Mesenchymal stem cell (in vitro differentiated cells and primary cell): Measurements from ENCODE around the gene TMEM50B.
A peak's percentile ranks its signal among the peaks of the same experiment; 100 is the strongest.

ENCODE experiments used
- DNase-seq: peaks from one replicate; pipeline ENCODE4 v3.0.0-alpha.2; 2013
- H2AFZ ChIP-seq: one replicate; pipeline ENCODE4 v1.6.1; 2013; ENCODE audit warnings: low read depth, mild to moderate bottlenecking, control low read depth, inconsistent platforms, low read length, moderate library complexity
- H2AK5ac ChIP-seq: 2 replicates; pipeline ENCODE4 v1.6.1; 2013; ENCODE audit warnings: low read length, moderate library complexity, mild to moderate bottlenecking, inconsistent platforms; ENCODE audit not compliant: severe bottlenecking
- H2BK120ac ChIP-seq: one replicate; pipeline ENCODE4 v1.6.1; 2013; ENCODE audit warnings: low read depth, mild to moderate bottlenecking, inconsistent platforms, low read length, moderate library complexity
- H2BK12ac ChIP-seq, 2 experiments: one replicate each; pipeline ENCODE4 v1.6.1; 2013; ENCODE audit warnings: inconsistent platforms in 2 of 2, low read length in 2 of 2, mild to moderate bottlenecking in 2 of 2, moderate library complexity in 2 of 2, control low read depth in 1 of 2
- H2BK15ac ChIP-seq: one replicate; pipeline ENCODE4 v1.6.1; 2013; ENCODE audit warnings: mild to moderate bottlenecking, low read depth, inconsistent platforms; ENCODE audit not compliant: poor library complexity, severe bottlenecking
- H2BK5ac ChIP-seq: 2 replicates; pipeline ENCODE4 v1.6.1; 2013; ENCODE audit warnings: low read depth, mild to moderate bottlenecking, low read length, control low read depth, inconsistent platforms; ENCODE audit not compliant: poor library complexity, severe bottlenecking
- H3K14ac ChIP-seq, 2 experiments: one replicate each; pipeline ENCODE4 v1.6.1; 2013; ENCODE audit warnings: inconsistent platforms in 2 of 2, low read length in 2 of 2, control low read depth in 1 of 2, mild to moderate bottlenecking in 1 of 2, moderate library complexity in 1 of 2
- H3K18ac ChIP-seq, 2 experiments: one replicate each; pipeline ENCODE4 v1.6.1; 2013; ENCODE audit warnings: inconsistent platforms in 2 of 2, low read length in 2 of 2, control low read depth in 1 of 2, low read depth in 1 of 2, mild to moderate bottlenecking in 1 of 2
- H3K23ac ChIP-seq, 2 experiments: one replicate each; pipeline ENCODE4 v1.6.1; 2013; ENCODE audit warnings: inconsistent platforms in 2 of 2, low read length in 2 of 2, mild to moderate bottlenecking in 2 of 2, moderate library complexity in 2 of 2, control low read depth in 1 of 2
- H3K27ac ChIP-seq: 2 replicates; pipeline ENCODE4 v1.5.1; 2013; ENCODE audit warnings: mild to moderate bottlenecking, moderate library complexity, low read length, control low read depth, inconsistent platforms; ENCODE audit not compliant: poor library complexity, severe bottlenecking
- H3K27me3 ChIP-seq, 2 experiments: 2 replicates each; pipeline versions ENCODE4 v1.6.1 to v1.7.0; 2013; ENCODE audit warnings: low read length in 2 of 2, mild to moderate bottlenecking in 2 of 2, moderate library complexity in 2 of 2, control low read depth in 1 of 2, inconsistent platforms in 1 of 2; ENCODE audit not compliant: control insufficient read depth in 1 of 2, insufficient read depth in 1 of 2
- H3K36me3 ChIP-seq, 2 experiments: 2 replicates each; pipeline versions ENCODE4 v1.6.1 to v1.7.0; 2013; ENCODE audit warnings: low read length in 2 of 2, control low read depth in 1 of 2, inconsistent platforms in 1 of 2, low read depth in 1 of 2, mild to moderate bottlenecking in 1 of 2; ENCODE audit not compliant: insufficient read depth in 2 of 2, control insufficient read depth in 1 of 2
- H3K4ac ChIP-seq, 2 experiments: one replicate each; pipeline ENCODE4 v1.6.1; 2013; ENCODE audit warnings: inconsistent platforms in 2 of 2, low read length in 2 of 2, mild to moderate bottlenecking in 2 of 2, moderate library complexity in 2 of 2, control low read depth in 1 of 2, low read depth in 1 of 2
- H3K4me1 ChIP-seq: 2 replicates; pipeline ENCODE4 v1.6.1; 2013; ENCODE audit warnings: low read depth, low read length, control low read depth; ENCODE audit not compliant: control insufficient read depth, insufficient read depth
- H3K4me2 ChIP-seq: 2 replicates; pipeline ENCODE4 v1.6.1; 2013; ENCODE audit warnings: low read length, mild to moderate bottlenecking, inconsistent platforms; ENCODE audit not compliant: poor library complexity, severe bottlenecking
- H3K4me3 ChIP-seq, 2 experiments: 2 replicates each; pipeline versions ENCODE4 v1.5.1 to v1.7.0; 2013; ENCODE audit warnings: low read length in 2 of 2, mild to moderate bottlenecking in 2 of 2, control low read depth in 1 of 2, low read depth in 1 of 2; ENCODE audit not compliant: insufficient read depth in 1 of 2
- H3K79me1 ChIP-seq: replicated peaks from 2 replicates; pipeline ENCODE4 v1.6.1; 2013; ENCODE audit warnings: mild to moderate bottlenecking, control low read depth, low read length, inconsistent platforms; ENCODE audit not compliant: poor library complexity, severe bottlenecking
- H3K9ac ChIP-seq: 2 replicates; pipeline ENCODE4 v1.7.0; 2013; ENCODE audit warnings: mild to moderate bottlenecking, low read length, moderate library complexity
- H3K9me3 ChIP-seq: 2 replicates; pipeline ENCODE4 v1.7.0; 2013; ENCODE audit warnings: mild to moderate bottlenecking, low read length; ENCODE audit not compliant: control insufficient read depth
- H4K8ac ChIP-seq: one replicate; pipeline ENCODE4 v1.6.1; 2013; ENCODE audit warnings: inconsistent platforms, mild to moderate bottlenecking, low read length, moderate library complexity
- H4K91ac ChIP-seq: one replicate; pipeline ENCODE4 v1.6.1; 2013; ENCODE audit warnings: mild to moderate bottlenecking, low read length, inconsistent platforms
- WGBS: methylation state at CpG from one replicate; pipeline ENCODE4 v1.1.7; 2013; ENCODE audit warnings: mixed read lengths; 5-methylcytosine and 5-hydroxymethylcytosine counted together

Gene TMEM50B

GRCh38 chr21:33432496-33432895 lies 47.3 kb downstream of the TMEM50B start:
- DNase-seq, result no peak
- Histone ChIP-seq H3K27me3 (no peaks in the 10 kb centered on the region), H3K27ac (no peak overlapping the region), H3K9me3 (no peaks in the 10 kb centered on the region), H3K9ac (no peak overlapping the region), H3K4me1 (peaks cover 20% of the 10 kb centered on the region), H3K18ac (no peak overlapping the region), H2BK15ac (no peak overlapping the region), H2BK12ac (no peak overlapping the region), H3K4me3 (no peak overlapping the region), H2AK5ac (no peak overlapping the region), H3K79me1 (peaks cover 30% of the 10 kb centered on the region), H3K23ac (no peak overlapping the region), H3K4me2 (no peak overlapping the region), H3K4ac (no peak overlapping the region), H3K14ac (no peak overlapping the region), H2AFZ (no peak overlapping the region), H2BK5ac (no peak overlapping the region), H2BK120ac (no peak overlapping the region), H3K36me3 (peaks cover 54 to 76% of the 10 kb centered on the region in 2 experiments), H4K8ac (no peak overlapping the region), H4K91ac (peak overlapping the region; percentile 53)
- 96% methylated on average over 6 of the region's 6 CpGs for WGBS

- H2AK5ac ChIP-seq, result no peak overlapping the region
- H2BK120ac ChIP-seq, result no peak overlapping the region
- no peaks in the 10 kb centered on the region for H3K27me3 ChIP-seq
- no peak overlapping the region for H3K4me3 ChIP-seq
- WGBS, result over 99% methylated on average over 3 of the region's 3 CpGs
- no peak overlapping the region for H2BK12ac ChIP-seq
- H2BK15ac ChIP-seq, result no peak overlapping the region
- no peak overlapping the region for H3K27ac ChIP-seq
- H3K4ac ChIP-seq, result no peak overlapping the region
- no peak overlapping the region for H2AFZ ChIP-seq
- H3K9me3 ChIP-seq, result no peaks in the 10 kb centered on the region
- no peak overlapping the region for H3K9ac ChIP-seq
- peaks cover 54 to 73% of the 10 kb centered on the region in 2 experiments for H3K36me3 ChIP-seq
- H3K79me1 ChIP-seq, result peaks cover 28% of the 10 kb centered on the region
- no peak overlapping the region for H3K14ac ChIP-seq
- H4K8ac ChIP-seq, result no peak overlapping the region
- H3K4me2 ChIP-seq, result no peak overlapping the region
- H2BK5ac ChIP-seq, result no peak overlapping the region
- no peak overlapping the region for H3K23ac ChIP-seq
- DNase-seq, result no peak
- peaks cover 20% of the 10 kb centered on the region for H3K4me1 ChIP-seq
- no peak overlapping the region for H3K18ac ChIP-seq
- H4K91ac ChIP-seq, result no peak overlapping the region
These were observed 48.9 kb downstream of the TMEM50B start for GRCh38 chr21:33430858-33431257.

- no peak overlapping the region for H3K4ac ChIP-seq
- DNase-seq, result no peak
- no peak overlapping the region for H3K4me2 ChIP-seq
- H4K8ac ChIP-seq, result no peak overlapping the region
- peak overlapping the region; percentile 4 for H2BK15ac ChIP-seq
- no peaks in the 10 kb centered on the region for H3K9me3 ChIP-seq
- no peak overlapping the region for H3K4me3 ChIP-seq
- no peak overlapping the region for H2BK120ac ChIP-seq
- H3K23ac ChIP-seq, result no peak overlapping the region
- H3K36me3 ChIP-seq, result peaks cover 68 to 83% of the 10 kb centered on the region in 2 experiments
- no peak overlapping the region for H3K14ac ChIP-seq
- H3K18ac ChIP-seq, result no peak overlapping the region
- no peak overlapping the region for H3K27ac ChIP-seq
- H3K4me1 ChIP-seq, result peaks cover 13% of the 10 kb centered on the region
- no peaks in the 10 kb centered on the region for H3K27me3 ChIP-seq
- H4K91ac ChIP-seq, result no peak overlapping the region
- H2AFZ ChIP-seq, result no peak overlapping the region
- H3K79me1 ChIP-seq, result peaks cover 40% of the 10 kb centered on the region
- WGBS, result 91% methylated on average over 8 of the region's 8 CpGs
- H2BK12ac ChIP-seq, result no peak overlapping the region
- no peak overlapping the region for H3K9ac ChIP-seq
- H2BK5ac ChIP-seq, result no peak overlapping the region
- H2AK5ac ChIP-seq, result peak overlapping the region; percentile 53
These were observed 51.1 kb downstream of the TMEM50B start for GRCh38 chr21:33428669-33429068.

GRCh38 chr21:33427051-33427450 lies 52.7 kb downstream of the TMEM50B start:
- Histone ChIP-seq H3K27me3 (no peaks in the 10 kb centered on the region), H3K9me3 (no peaks in the 10 kb centered on the region), H2BK15ac (no peak overlapping the region), H4K8ac (no peak overlapping the region), H2AK5ac (no peak overlapping the region), H3K4me3 (no peak overlapping the region), H2BK12ac (no peak overlapping the region), H3K23ac (no peak overlapping the region), H3K79me1 (peaks cover 34% of the 10 kb centered on the region), H3K18ac (no peak overlapping the region), H2AFZ (no peak overlapping the region), H2BK5ac (no peak overlapping the region), H3K36me3 (peaks cover 59 to 77% of the 10 kb centered on the region in 2 experiments), H2BK120ac (no peak overlapping the region), H3K4ac (no peak overlapping the region), H3K4me2 (no peak overlapping the region), H4K91ac (no peak overlapping the region), H3K14ac (no peak overlapping the region), H3K4me1 (peaks cover 12% of the 10 kb centered on the region), H3K27ac (no peak overlapping the region), H3K9ac (no peak overlapping the region)
- DNase-seq, result no peak
- 97% methylated on average over 7 of the region's 7 CpGs for WGBS
